Neuron (in vitro differentiated cells): ENCODE data around the gene SVOPL.

Source experiments
- H2AFZ ChIP-seq: one replicate; pipeline ENCODE4 v1.6.1; 2013; ENCODE audit warnings: low read depth, mild to moderate bottlenecking, inconsistent platforms, low read length, moderate library complexity
- H3K27me3 ChIP-seq: one replicate; pipeline ENCODE4 v1.6.1; 2013; ENCODE audit warnings: low read length; ENCODE audit not compliant: insufficient read depth
- H3K36me3 ChIP-seq: one replicate; pipeline ENCODE4 v1.6.1; 2013; ENCODE audit warnings: low read length; ENCODE audit not compliant: insufficient read depth
- H3K4me1 ChIP-seq: one replicate; pipeline ENCODE4 v1.6.1; 2013; ENCODE audit warnings: low read length; ENCODE audit not compliant: insufficient read depth
- H3K4me3 ChIP-seq: 2 replicates; pipeline ENCODE4 v1.5.1; 2013; ENCODE audit warnings: mild to moderate bottlenecking, low read length, moderate library complexity
- H3K9me3 ChIP-seq: one replicate; pipeline ENCODE4 v1.6.1; 2013; ENCODE audit warnings: low read length

Gene SVOPL

GRCh38 chr7:138663725-138664710, 37.1 kb downstream of the SVOPL start:
- Histone ChIP-seq H2AFZ (peak overlapping the region; percentile 57), H3K36me3 (no peaks in the 10 kb centered on the region), H3K27me3 (no peaks in the 10 kb centered on the region), H3K9me3 (no peaks in the 10 kb centered on the region), H3K4me3 (peak overlapping the region; percentile 50), H3K4me1 (peaks cover 12% of the 10 kb centered on the region)

- Histone ChIP-seq H3K9me3 (no peaks in the 10 kb centered on the region), H3K4me3 (no peak overlapping the region), H3K4me1 (peaks cover 12% of the 10 kb centered on the region), H2AFZ (no peak overlapping the region), H3K36me3 (no peaks in the 10 kb centered on the region), H3K27me3 (no peaks in the 10 kb centered on the region)
Measured at GRCh38 chr7:138662991-138663320, 38.2 kb downstream of the SVOPL start.

DNA sequence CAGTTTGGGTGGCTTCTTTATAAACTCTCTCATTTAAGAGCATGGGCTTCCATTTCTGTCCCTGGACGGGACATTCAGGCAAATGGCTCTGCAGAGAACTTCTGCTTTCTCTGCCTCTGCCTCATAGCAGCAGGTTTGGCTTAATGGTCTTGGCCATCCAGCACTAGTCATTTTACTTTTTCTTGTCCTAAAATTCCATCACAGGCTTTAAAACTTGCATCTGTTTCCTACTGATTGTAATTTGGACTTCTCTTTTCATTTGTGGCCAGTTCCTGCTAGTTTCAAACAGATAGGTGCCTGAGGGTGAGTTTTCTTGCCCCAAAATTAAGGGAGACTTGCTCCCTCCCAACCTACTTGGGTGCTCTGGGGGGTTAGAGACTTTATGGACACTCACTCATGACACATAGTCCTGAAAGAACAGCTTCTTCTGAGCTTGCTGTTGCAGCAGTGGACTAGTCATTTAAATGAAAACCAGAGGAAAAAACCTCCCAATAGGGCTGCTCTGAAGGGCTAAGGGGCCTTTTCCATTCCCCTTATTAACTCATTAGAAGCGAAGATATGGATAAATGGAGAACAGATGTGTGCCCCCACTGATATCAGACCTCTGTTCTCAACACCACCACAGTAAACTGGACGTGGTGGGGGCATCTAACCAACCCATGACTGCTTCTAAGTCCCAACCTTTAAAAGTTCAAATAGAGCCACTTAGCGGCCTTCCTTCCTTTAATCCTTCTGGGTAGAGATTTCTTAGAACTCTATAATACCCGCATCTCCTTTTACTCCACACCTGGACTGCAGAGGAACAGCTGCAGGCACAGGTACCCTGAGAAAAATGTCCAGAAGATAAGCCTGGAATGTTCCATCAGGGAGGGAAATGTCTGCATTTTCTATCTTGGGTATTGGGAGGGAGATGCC, 38.8 kb downstream of the SVOPL start:
- Histone ChIP-seq H3K4me1 (peaks cover 12% of the 10 kb centered on the region), H3K9me3 (no peaks in the 10 kb centered on the region), H3K4me3 (no peak overlapping the region), H3K36me3 (no peaks in the 10 kb centered on the region), H2AFZ (no peak overlapping the region), H3K27me3 (no peaks in the 10 kb centered on the region)

GRCh38 chr7:138661069-138661635, 40.0 kb downstream of the SVOPL start:
- H2AFZ ChIP-seq = no peak overlapping the region
- H3K4me1 ChIP-seq = peaks cover 12% of the 10 kb centered on the region
- no peaks in the 10 kb centered on the region for H3K9me3 ChIP-seq
- H3K36me3 ChIP-seq = no peaks in the 10 kb centered on the region
- H3K27me3 ChIP-seq = no peaks in the 10 kb centered on the region
- no peak overlapping the region for H3K4me3 ChIP-seq

GRCh38 chr7:138658889-138659288, 42.3 kb downstream of the SVOPL start:
- no peaks in the 10 kb centered on the region for H3K36me3 ChIP-seq
- H2AFZ ChIP-seq = no peak overlapping the region
- peaks cover 12% of the 10 kb centered on the region for H3K4me1 ChIP-seq
- no peaks in the 10 kb centered on the region for H3K27me3 ChIP-seq
- H3K4me3 ChIP-seq = no peak overlapping the region
- no peaks in the 10 kb centered on the region for H3K9me3 ChIP-seq

- H2AFZ ChIP-seq = no peak overlapping the region
- no peaks in the 10 kb centered on the region for H3K27me3 ChIP-seq
- no peaks in the 10 kb centered on the region for H3K9me3 ChIP-seq
- H3K4me1 ChIP-seq = peaks cover 2% of the 10 kb centered on the region
- H3K36me3 ChIP-seq = no peaks in the 10 kb centered on the region
- H3K4me3 ChIP-seq = no peak overlapping the region
Measured at GRCh38 chr7:138657854-138658386, 43.2 kb downstream of the SVOPL start.

DNA sequence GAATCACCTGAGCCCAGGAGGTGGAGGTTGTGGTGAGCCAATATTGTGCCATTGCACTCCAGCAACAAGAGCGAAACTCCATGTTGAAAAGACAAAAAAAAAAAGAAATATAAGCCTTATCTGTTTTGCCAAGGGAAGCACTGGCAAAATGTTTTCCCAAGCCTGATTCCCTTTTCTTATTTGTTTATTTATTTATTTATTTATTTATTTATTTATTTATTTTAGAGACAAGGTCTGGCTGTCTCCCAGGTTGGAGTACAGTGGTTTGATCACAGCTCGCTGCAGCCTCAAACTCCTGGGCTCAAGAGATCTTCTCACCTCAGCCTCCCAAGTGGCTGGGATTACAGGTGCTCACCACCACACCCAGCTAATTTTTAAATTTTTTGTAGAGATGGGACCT, 44.2 kb downstream of the SVOPL start:
- Histone ChIP-seq H3K36me3 (no peaks in the 10 kb centered on the region), H3K27me3 (no peaks in the 10 kb centered on the region), H2AFZ (no peak overlapping the region), H3K9me3 (no peaks in the 10 kb centered on the region), H3K4me3 (no peak overlapping the region), H3K4me1 (no peaks in the 10 kb centered on the region)

DNA sequence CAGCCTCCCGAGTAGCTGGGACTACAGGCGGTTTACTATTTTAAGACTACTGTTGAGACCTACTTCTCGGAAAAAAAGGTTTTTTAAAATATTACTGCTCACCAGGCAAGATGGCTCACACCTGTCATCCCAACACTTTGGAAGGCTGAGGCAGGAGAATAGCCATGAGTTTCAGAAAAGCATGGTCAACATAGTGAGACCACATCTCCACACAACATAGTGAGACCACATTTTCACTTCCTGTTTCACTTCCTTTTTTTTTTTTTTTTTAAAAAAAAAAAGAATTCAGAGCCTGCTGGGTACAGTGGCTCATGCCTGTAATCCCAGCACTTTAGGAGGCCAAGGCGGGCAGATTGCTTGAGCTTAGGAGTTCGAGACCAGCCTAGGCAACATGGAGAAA, 46.5 kb downstream of the SVOPL start:
- no peaks in the 10 kb centered on the region for H3K36me3 ChIP-seq
- no peak overlapping the region for H3K4me3 ChIP-seq
- H2AFZ ChIP-seq = no peak overlapping the region
- no peaks in the 10 kb centered on the region for H3K4me1 ChIP-seq
- no peaks in the 10 kb centered on the region for H3K9me3 ChIP-seq
- no peaks in the 10 kb centered on the region for H3K27me3 ChIP-seq

- H3K4me3 ChIP-seq = no peak overlapping the region
- no peaks in the 10 kb centered on the region for H3K9me3 ChIP-seq
- H3K36me3 ChIP-seq = no peaks in the 10 kb centered on the region
- H2AFZ ChIP-seq = no peak overlapping the region
- no peaks in the 10 kb centered on the region for H3K4me1 ChIP-seq
- no peaks in the 10 kb centered on the region for H3K27me3 ChIP-seq
Measured at GRCh38 chr7:138649506-138649905, 51.7 kb downstream of the SVOPL start.

GRCh38 chr7:138645284-138645683, 55.9 kb downstream of the SVOPL start:
- Histone ChIP-seq H3K4me3 (no peak overlapping the region), H3K36me3 (no peaks in the 10 kb centered on the region), H3K4me1 (no peaks in the 10 kb centered on the region), H2AFZ (no peak overlapping the region), H3K27me3 (no peaks in the 10 kb centered on the region), H3K9me3 (no peaks in the 10 kb centered on the region)

DNA sequence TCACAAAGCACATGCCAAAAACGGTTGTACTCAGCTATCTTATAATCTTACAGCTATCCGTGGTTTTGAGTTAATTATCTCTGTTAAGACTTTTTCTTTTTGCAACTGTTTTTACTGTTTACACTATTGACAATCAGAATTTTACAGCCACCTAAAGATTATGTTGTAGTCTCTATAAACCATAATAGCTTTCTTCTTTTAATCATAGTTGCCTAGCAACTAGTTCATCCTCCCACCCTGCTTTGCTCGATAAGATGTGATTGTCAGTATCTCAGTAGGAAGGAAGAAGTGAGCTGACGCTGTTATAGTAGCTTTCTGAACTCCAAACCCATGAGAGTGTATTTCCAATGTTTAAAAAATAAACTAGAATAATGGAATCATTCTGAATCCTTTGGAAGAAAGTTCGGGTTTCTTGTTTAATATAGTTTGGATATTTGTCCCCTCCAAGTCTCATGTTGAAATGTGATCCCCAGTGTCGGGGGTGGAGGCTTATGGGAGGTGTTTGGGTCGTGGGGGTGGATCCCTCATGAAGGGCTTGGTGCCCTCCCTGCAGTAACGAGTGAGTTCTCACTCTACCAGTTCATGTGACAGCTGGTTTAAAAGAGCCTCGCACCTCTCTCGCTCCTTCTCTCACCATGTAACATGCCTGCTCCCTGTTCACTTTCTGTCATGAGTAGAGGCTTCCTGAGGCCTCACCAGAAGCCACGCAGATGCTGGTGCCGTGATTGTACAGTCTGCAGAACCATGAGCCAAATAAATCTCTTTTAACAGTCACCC, 68.1 kb downstream of the SVOPL start:
- Histone ChIP-seq H3K36me3 (no peaks in the 10 kb centered on the region), H3K9me3 (no peaks in the 10 kb centered on the region), H2AFZ (no peak overlapping the region)

GRCh38 chr7:138632384-138632783, 68.8 kb downstream of the SVOPL start:
- Histone ChIP-seq H3K36me3 (no peaks in the 10 kb centered on the region), H3K27me3 (no peaks in the 10 kb centered on the region), H3K9me3 (no peaks in the 10 kb centered on the region), H3K4me3 (no peak overlapping the region), H3K4me1 (no peaks in the 10 kb centered on the region), H2AFZ (no peak overlapping the region)

More for the DNA sequence above, 68.1 kb downstream of the SVOPL start:
- no peak overlapping the region for H3K4me3 ChIP-seq
- no peaks in the 10 kb centered on the region for H3K4me1 ChIP-seq
- H3K27me3 ChIP-seq = no peaks in the 10 kb centered on the region
